Stimulated activated memory B cell treated with anti-CD40 and anti-IgM and Interleukin-4, amounts not matched to agents 10 μg/mL and 1 μg/mL and 100 μg/mL, for 72 hours (primary cell): Measurements from ENCODE around the gene MYL3.

ENCODE experiments used
- ATAC-seq: fragments of 150-1000 bp; cut with Tn5 transposase; 2 replicates; pipeline ENCODE4 v1.10.0; 2021
- H3K27ac Mint-ChIP-seq: one replicate; pipeline ENCODE4 v1.8.0; 2022; ENCODE audit warnings: mild to moderate bottlenecking, mixed read lengths
- H3K27me3 Mint-ChIP-seq: one replicate; pipeline ENCODE4 v1.8.0; 2022; ENCODE audit warnings: mixed read lengths
- H3K36me3 Mint-ChIP-seq: one replicate; pipeline ENCODE4 v1.8.0; 2022; ENCODE audit warnings: mixed read lengths
- H3K4me1 Mint-ChIP-seq: one replicate; pipeline ENCODE4 v1.8.0; 2022; ENCODE audit warnings: mixed read lengths
- H3K4me3 Mint-ChIP-seq: one replicate; pipeline ENCODE4 v1.8.0; 2022; ENCODE audit warnings: mild to moderate bottlenecking, moderate library complexity, mixed read lengths
- H3K9me3 Mint-ChIP-seq: one replicate; pipeline ENCODE4 v1.8.0; 2022; ENCODE audit warnings: mixed read lengths

Gene MYL3

GRCh38 chr3:46866720-46867549 lies 3.7 kb upstream of the MYL3 start:
- Mint-ChIP-seq H3K4me3 (no peak overlapping the region), H3K9me3 (no peaks in the 10 kb centered on the region), H3K36me3 (no peaks in the 10 kb centered on the region), H3K4me1 (no peaks in the 10 kb centered on the region), H3K27me3 (peaks cover 20% of the 10 kb centered on the region), H3K27ac (no peak overlapping the region)
- peak; percentile 60 for ATAC-seq

GRCh38 chr3:46866032-46866595 lies 2.9 kb upstream of the MYL3 start:
- Mint-ChIP-seq H3K27me3 (peaks cover 20% of the 10 kb centered on the region), H3K36me3 (no peaks in the 10 kb centered on the region), H3K4me1 (no peaks in the 10 kb centered on the region), H3K27ac (no peak overlapping the region), H3K9me3 (no peaks in the 10 kb centered on the region), H3K4me3 (no peak overlapping the region)
- no peak for ATAC-seq

GRCh38 chr3:46865546-46865945 lies 2.3 kb upstream of the MYL3 start:
- no peaks in the 10 kb centered on the region for H3K36me3 Mint-ChIP-seq
- H3K27ac Mint-ChIP-seq = no peak overlapping the region
- no peak overlapping the region for H3K4me3 Mint-ChIP-seq
- H3K9me3 Mint-ChIP-seq = no peaks in the 10 kb centered on the region
- H3K4me1 Mint-ChIP-seq = no peaks in the 10 kb centered on the region
- ATAC-seq = no peak
- H3K27me3 Mint-ChIP-seq = peaks cover 20% of the 10 kb centered on the region

- Mint-ChIP-seq H3K9me3 (no peaks in the 10 kb centered on the region), H3K4me1 (no peaks in the 10 kb centered on the region), H3K36me3 (no peaks in the 10 kb centered on the region), H3K27ac (no peak overlapping the region), H3K27me3 (peaks cover 19% of the 10 kb centered on the region), H3K4me3 (no peak overlapping the region)
- ATAC-seq = no peak
Observed at GRCh38 chr3:46865031-46865507, 1.8 kb upstream of the MYL3 start.

- Mint-ChIP-seq H3K9me3 (no peaks in the 10 kb centered on the region), H3K27ac (no peak overlapping the region)
Observed at GRCh38 chr3:46864061-46864881, 1.0 kb upstream of the MYL3 start.

GRCh38 chr3:46862369-46863025 lies 747 bp downstream of the MYL3 start:
- Mint-ChIP-seq H3K27me3 (peaks cover 15% of the 10 kb centered on the region), H3K4me1 (no peaks in the 10 kb centered on the region), H3K9me3 (no peaks in the 10 kb centered on the region), H3K36me3 (no peaks in the 10 kb centered on the region), H3K27ac (no peak overlapping the region), H3K4me3 (no peak overlapping the region)
- ATAC-seq = no peak

More at GRCh38 chr3:46864061-46864881, 1.0 kb upstream of the MYL3 start:
- Mint-ChIP-seq H3K4me1 (no peaks in the 10 kb centered on the region), H3K27me3 (peaks cover 11% of the 10 kb centered on the region), H3K4me3 (no peak overlapping the region), H3K36me3 (no peaks in the 10 kb centered on the region)
- no peak for ATAC-seq

GRCh38 chr3:46861605-46862368 lies 1.5 kb downstream of the MYL3 start:
- Mint-ChIP-seq H3K27ac (no peak overlapping the region), H3K4me1 (no peaks in the 10 kb centered on the region), H3K36me3 (no peaks in the 10 kb centered on the region), H3K4me3 (no peak overlapping the region), H3K9me3 (no peaks in the 10 kb centered on the region), H3K27me3 (peaks cover 22% of the 10 kb centered on the region)
- no peak for ATAC-seq

- H3K9me3 Mint-ChIP-seq = no peaks in the 10 kb centered on the region
- ATAC-seq = no peak
- no peaks in the 10 kb centered on the region for H3K36me3 Mint-ChIP-seq
- no peak overlapping the region for H3K4me3 Mint-ChIP-seq
- H3K27ac Mint-ChIP-seq = no peak overlapping the region
- H3K4me1 Mint-ChIP-seq = no peaks in the 10 kb centered on the region
- H3K27me3 Mint-ChIP-seq = peaks cover 30% of the 10 kb centered on the region
Observed at GRCh38 chr3:46860810-46861604, 2.2 kb downstream of the MYL3 start.

GRCh38 chr3:46860017-46860809 lies 3.0 kb downstream of the MYL3 start:
- H3K4me1 Mint-ChIP-seq = no peaks in the 10 kb centered on the region
- no peak for ATAC-seq
- H3K4me3 Mint-ChIP-seq = no peak overlapping the region
- peaks cover 33% of the 10 kb centered on the region for H3K27me3 Mint-ChIP-seq
- H3K9me3 Mint-ChIP-seq = no peaks in the 10 kb centered on the region
- no peak overlapping the region for H3K27ac Mint-ChIP-seq
- H3K36me3 Mint-ChIP-seq = no peaks in the 10 kb centered on the region

- no peak overlapping the region for H3K4me3 Mint-ChIP-seq
Observed at GRCh38 chr3:46859001-46859710, 4.1 kb downstream of the MYL3 start.

GRCh38 chr3:46858456-46858855 lies 4.8 kb downstream of the MYL3 start:
- Mint-ChIP-seq H3K36me3 (no peaks in the 10 kb centered on the region), H3K27me3 (peaks cover 33% of the 10 kb centered on the region), H3K27ac (no peak overlapping the region), H3K9me3 (no peaks in the 10 kb centered on the region), H3K4me3 (no peak overlapping the region), H3K4me1 (no peaks in the 10 kb centered on the region)
- no peak for ATAC-seq

More at GRCh38 chr3:46859001-46859710, 4.1 kb downstream of the MYL3 start:
- H3K9me3 Mint-ChIP-seq = no peaks in the 10 kb centered on the region
- no peaks in the 10 kb centered on the region for H3K36me3 Mint-ChIP-seq
- H3K27me3 Mint-ChIP-seq = peaks cover 33% of the 10 kb centered on the region
- no peaks in the 10 kb centered on the region for H3K4me1 Mint-ChIP-seq
- ATAC-seq = no peak
- H3K27ac Mint-ChIP-seq = no peak overlapping the region

- Mint-ChIP-seq H3K27ac (no peak overlapping the region), H3K36me3 (no peaks in the 10 kb centered on the region), H3K4me3 (no peak overlapping the region), H3K27me3 (peaks cover 33% of the 10 kb centered on the region), H3K4me1 (no peaks in the 10 kb centered on the region), H3K9me3 (no peaks in the 10 kb centered on the region)
- ATAC-seq = no peak
Observed at GRCh38 chr3:46857485-46858341, 5.5 kb downstream of the MYL3 start.
